ENCODE results near the gene ARHGAP6. TPM values are rescaled to one million over a fixed set of nuclear protein-coding genes. Genes with fewer than 3 reads are reported as not detected.
"Not testable (repeated sequence)": the region's sequence is repeated elsewhere in the genome, so short reads cannot be mapped to it uniquely, and the experiment has no call there.

ARHGAP6 gene
- total and polyA plus RNA-seq, 11 donors: 2.1 to 6.6 (median 2.5) TPM

DNA sequence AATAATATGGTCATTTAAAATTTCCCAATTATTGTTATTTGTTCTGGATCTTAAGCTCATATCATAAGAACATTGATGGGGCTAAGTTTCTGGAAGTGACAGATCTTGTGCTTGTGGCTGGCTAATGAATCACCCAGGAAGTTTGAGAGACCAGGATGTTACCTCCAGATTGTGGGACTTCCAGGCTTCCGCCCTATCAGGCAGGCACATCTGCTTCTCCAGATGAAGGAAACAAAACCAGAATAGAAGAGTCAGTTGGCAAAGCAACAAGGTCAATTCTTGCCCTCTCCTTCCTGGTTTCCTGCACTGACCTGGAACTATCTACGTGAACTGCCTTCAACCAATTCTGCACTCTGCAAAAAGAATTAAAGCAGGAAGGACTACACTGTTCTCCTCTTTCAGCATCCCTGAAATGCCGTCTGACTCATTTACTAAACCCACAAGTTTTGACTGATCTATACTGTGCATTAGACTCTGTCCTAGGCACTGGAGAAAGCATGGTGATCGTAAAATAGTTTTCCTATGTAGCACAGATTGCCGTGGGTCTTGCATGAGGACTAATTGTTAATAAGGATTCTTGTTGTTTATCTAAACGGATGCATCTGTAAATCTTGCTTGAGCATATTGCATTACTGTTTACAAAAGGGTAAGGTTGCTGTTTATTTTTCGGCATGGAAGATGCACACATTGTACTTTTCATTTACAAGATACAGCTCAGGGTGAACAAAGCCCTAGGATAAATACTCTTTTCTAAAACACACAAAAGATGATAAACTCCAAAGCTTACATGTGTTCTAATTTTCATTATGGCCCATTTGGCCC, 297.9 kb downstream of the ARHGAP6 start:
- 62 to 67% (median 65%) methylated on average over 7 of the region's 7 CpGs for WGBS, 4 donors
- no peak overlapping the region for H3K4me3 ChIP-seq
- ATAC-seq: peak in 2 of 4 donors; percentile 20 to 29
- no peaks in the 10 kb centered on the region for H3K4me1 ChIP-seq
- H3K36me3 ChIP-seq: no peaks in the 10 kb centered on the region
- H3K27ac ChIP-seq: no peak overlapping the region
- no peaks in the 10 kb centered on the region for H3K27me3 ChIP-seq
- intact Hi-C loops (cut with DNase I): no loop called here
- H3K9me3 ChIP-seq: peaks cover 0 to 29% (median 0%) of the 10 kb centered on the region in 12 donors
- TF ChIP-seq POLR2A (IDR thresholded peaks at IDR 0.05): no peak
- TF ChIP-seq, protein P1, sequence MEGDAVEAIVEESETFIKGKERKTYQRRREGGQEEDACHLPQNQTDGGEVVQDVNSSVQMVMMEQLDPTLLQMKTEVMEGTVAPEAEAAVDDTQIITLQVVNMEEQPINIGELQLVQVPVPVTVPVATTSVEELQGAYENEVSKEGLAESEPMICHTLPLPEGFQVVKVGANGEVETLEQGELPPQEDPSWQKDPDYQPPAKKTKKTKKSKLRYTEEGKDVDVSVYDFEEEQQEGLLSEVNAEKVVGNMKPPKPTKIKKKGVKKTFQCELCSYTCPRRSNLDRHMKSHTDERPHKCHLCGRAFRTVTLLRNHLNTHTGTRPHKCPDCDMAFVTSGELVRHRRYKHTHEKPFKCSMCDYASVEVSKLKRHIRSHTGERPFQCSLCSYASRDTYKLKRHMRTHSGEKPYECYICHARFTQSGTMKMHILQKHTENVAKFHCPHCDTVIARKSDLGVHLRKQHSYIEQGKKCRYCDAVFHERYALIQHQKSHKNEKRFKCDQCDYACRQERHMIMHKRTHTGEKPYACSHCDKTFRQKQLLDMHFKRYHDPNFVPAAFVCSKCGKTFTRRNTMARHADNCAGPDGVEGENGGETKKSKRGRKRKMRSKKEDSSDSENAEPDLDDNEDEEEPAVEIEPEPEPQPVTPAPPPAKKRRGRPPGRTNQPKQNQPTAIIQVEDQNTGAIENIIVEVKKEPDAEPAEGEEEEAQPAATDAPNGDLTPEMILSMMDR (IDR thresholded peaks at IDR 0.05): no peak
- peak in 1 of 5 donors; percentile 7 for DNase-seq

GRCh38 chrX:11366998-11367595, 298.6 kb downstream of the ARHGAP6 start:
- Histone ChIP-seq H3K9me3 (peaks cover 0 to 29% (median 0%) of the 10 kb centered on the region in 12 donors), H3K36me3 (no peaks in the 10 kb centered on the region), H3K4me3 (no peak overlapping the region), H3K27me3 (no peaks in the 10 kb centered on the region), H3K4me1 (no peaks in the 10 kb centered on the region), H3K27ac (no peak overlapping the region)
- ATAC-seq (no peak), DNase-seq (no peak)
- WGBS, 4 donors: 55 to 94% (median 76%) methylated on average over 2 of the region's 2 CpGs
- TF ChIP-seq POLR2A (IDR thresholded peaks at IDR 0.05): no peak
- TF ChIP-seq, protein P1 (IDR thresholded peaks at IDR 0.05): no peak
- intact Hi-C loops (cut with DNase I): no loop called here

DNA sequence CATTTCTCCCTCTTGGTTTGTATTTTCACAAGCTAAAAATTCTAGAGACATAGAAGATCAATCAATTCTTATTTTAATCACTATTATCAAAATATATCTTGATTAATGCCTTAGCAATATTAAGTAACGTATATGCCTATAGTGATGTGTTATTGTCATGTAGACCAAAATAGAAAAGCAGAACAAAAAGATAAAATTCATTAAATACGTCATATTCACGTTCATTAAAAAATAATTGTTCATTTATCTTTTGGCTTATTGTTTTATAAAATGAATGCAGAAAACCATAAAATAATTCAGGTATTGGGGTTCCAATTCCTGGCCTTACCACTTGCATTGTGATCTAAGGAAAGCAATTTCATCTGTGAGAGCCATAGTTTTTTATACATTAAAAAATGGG, 300.3 kb downstream of the ARHGAP6 start:
- 81 to 98% (median 92%) methylated on average over 3 of the region's 3 CpGs for WGBS, 4 donors
- no peak overlapping the region for H3K27ac ChIP-seq
- H3K4me3 ChIP-seq: no peak overlapping the region
- no peak for TF ChIP-seq POLR2A (IDR thresholded peaks at IDR 0.05)
- TF ChIP-seq, protein P1 (IDR thresholded peaks at IDR 0.05): no peak
- no peaks in the 10 kb centered on the region for H3K4me1 ChIP-seq
- DNase-seq (no peak), ATAC-seq (no peak)
- intact Hi-C loops (cut with DNase I): no loop called here
- H3K36me3 ChIP-seq: no peaks in the 10 kb centered on the region
- peaks cover 0 to 20% (median 0%) of the 10 kb centered on the region in 12 donors for H3K9me3 ChIP-seq
- H3K27me3 ChIP-seq: no peaks in the 10 kb centered on the region

DNA sequence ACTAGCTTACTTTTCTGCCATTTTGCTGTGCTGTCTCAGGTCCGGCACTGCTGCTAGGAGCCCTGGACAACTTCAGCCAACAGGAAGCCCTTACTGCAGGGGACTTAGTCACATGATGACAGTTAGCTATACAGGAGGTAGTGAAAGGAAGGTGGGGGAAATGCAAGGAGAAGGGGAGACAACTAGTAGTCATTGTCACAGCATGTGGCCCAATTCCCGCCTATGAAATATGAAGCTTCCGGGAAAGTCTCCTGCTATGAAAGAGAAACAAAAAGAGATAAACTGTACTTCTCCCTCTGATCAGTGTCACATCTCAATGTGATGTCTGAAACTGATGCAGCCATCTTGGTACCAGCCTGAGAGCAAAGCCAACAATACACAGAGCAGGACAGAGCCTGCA, 300.9 kb downstream of the ARHGAP6 start:
- DNase-seq: no peak
- H3K27ac ChIP-seq: no peak overlapping the region
- intact Hi-C loops (cut with DNase I): no loop called here
- no peak for TF ChIP-seq POLR2A (IDR thresholded peaks at IDR 0.05)
- TF ChIP-seq, protein P1 (IDR thresholded peaks at IDR 0.05): no peak
- H3K27me3 ChIP-seq: no peaks in the 10 kb centered on the region
- H3K9me3 ChIP-seq: peaks cover 0 to 14% (median 0%) of the 10 kb centered on the region in 12 donors
- 83 to 89% (median 85%) methylated on average over 3 of the region's 3 CpGs for WGBS, 4 donors
- no peaks in the 10 kb centered on the region for H3K4me1 ChIP-seq
- no peak for ATAC-seq
- no peak overlapping the region for H3K4me3 ChIP-seq
- H3K36me3 ChIP-seq: no peaks in the 10 kb centered on the region

- H3K27me3 ChIP-seq; H3K36me3 ChIP-seq; H3K4me3 ChIP-seq; ATAC-seq; intact Hi-C loops (cut with DNase I); H3K4me1 ChIP-seq; DNase-seq: not testable (repeated sequence)
- Histone ChIP-seq H3K9me3 (peaks cover 0 to 11% (median 0%) of the 10 kb centered on the region in 12 donors), H3K27ac (peak overlapping the region in 1 of 12 donors; percentile 58)
- 60 to 97% (median 82%) methylated on average over 1 of the region's 1 CpG for WGBS, 4 donors
Measured at GRCh38 chrX:11363825-11364224, 301.9 kb downstream of the ARHGAP6 start.

Data from heart left ventricle (tissue), 16 donors.